NOMO-1 (cell line): ENCODE measurements around the gene ADAMTSL1.
"Not testable (repeated sequence)": the region's sequence is repeated elsewhere in the genome, so short reads cannot be mapped to it uniquely, and the experiment has no call there.

ENCODE experiments used
- DNase-seq, 2 experiments: peaks; one replicate each; lab custom pipeline; 2025; ENCODE audit not compliant: unreplicated experiment in 2 of 2; lab: John Stamatoyannopoulos, UW

The ADAMTSL1 gene

DNA sequence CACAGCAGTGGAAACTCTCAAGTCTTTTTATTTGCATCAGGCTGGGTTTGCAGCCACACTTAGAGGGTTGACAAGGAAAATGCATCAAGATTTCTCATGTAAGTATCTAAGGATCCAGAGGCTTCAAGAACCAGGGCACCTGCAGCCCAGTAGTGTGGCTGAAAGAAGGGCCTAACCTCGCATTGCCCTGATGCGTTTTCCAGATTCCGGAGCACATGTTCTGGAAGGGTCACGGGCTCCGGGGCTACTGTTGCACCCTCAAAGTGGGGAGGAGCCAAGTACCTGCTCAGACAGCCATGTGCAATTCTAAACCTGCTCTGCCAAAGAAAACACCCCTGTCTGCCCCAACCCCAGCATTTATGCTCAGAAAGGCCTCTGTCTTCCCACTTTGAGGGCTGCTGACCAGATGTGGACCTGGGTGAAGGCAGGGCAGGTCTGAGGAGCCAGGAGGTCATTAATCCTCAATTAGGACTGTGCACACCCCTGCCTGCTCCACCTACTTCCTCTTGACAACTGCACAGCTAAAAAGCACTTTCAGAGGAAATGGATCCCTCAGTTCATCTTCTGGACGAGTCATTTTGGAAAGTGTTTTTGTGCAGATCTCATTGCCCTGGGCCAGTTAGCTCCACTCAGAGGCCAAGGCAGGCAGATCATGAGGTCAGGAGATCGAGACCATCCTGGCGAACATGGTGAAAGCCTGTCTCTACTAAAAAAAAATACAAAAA is 448.4 kb downstream of the ADAMTSL1 start:
- no peak for DNase-seq

DNA sequence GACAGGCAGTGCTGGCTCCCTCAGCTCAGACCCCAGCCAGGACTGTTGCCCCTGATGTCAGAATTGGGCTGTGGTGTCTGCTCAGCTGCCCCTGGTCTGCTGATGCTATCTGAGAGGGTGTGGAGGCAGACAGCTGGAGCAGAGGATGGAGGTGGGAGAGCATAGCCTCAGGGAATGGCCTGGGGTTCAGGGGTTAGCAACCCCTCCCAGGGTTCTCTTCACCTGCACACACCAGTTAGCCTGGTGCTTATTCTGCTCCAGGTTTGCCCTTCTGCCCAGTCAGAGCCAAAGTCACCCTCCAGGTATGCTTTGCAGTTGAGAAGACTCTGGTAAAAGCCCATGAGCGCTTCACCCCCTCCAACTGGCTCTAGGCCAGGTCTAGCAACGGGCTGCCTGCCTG is 449.2 kb downstream of the ADAMTSL1 start:
- no peak for DNase-seq

- no peak for DNase-seq
Observed at GRCh38 chr9:18923671-18924430, 449.9 kb downstream of the ADAMTSL1 start.

DNA sequence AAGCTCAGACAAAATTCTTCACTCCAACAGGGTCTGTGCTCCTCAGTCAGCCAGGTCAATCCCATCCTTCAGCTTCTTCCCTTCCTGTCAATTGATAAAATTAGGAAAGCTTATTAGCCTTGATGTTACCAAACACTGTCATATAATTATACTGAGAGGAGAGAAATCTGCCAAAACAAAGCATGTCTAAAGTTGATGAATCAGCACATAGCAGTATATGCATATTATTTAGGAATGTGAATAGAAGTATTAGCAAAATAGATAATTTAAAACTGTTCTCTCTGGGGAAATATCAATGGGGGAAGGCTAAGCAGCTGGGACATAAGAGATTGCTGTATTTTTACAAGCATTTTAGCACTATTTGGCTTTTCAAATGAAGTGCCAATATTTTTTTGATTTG is 451.9 kb downstream of the ADAMTSL1 start:
- no peak for DNase-seq

DNA sequence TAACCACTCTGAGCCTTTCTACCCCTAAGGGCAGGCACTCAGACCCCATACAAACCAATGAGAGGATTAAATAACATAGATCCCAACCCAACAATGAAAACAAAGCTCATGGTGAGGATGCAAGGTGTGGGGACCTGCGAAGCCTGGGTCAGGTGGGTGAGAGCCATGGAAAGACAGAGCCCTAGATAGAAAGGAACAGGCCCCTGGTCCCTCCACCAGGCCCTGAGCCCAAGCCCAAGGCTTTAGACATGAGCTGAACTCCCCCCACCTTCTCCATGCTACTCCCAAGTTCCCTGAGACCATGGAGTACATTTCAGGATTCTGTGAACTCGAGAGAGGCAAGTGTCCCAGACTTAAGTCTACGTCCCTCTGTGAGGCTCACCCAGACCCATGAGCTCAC is 452.6 kb downstream of the ADAMTSL1 start:
- no peak for DNase-seq

GRCh38 chr9:18928711-18929110 is 454.8 kb downstream of the ADAMTSL1 start:
- no peak for DNase-seq

DNA sequence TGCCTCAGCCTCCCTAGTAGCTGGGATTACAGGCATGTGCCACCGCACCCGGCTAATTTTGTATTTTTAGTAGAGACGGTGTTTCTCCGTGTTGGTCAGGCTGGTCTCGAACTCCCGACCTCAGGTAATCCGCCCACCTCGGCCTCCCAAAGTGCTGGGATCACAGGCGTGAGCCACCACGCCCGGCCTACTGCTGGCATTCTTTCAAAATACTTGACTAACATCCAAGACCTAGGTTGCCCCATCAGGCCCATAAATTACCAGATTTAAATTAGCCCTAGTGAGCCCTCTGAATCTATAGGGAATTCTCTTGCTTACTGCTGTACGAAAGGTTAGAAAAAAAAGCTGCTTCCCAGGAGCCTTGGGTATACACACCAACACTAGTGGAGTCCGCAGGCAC is 456.7 kb downstream of the ADAMTSL1 start:
- DNase-seq: not testable (repeated sequence)

DNA sequence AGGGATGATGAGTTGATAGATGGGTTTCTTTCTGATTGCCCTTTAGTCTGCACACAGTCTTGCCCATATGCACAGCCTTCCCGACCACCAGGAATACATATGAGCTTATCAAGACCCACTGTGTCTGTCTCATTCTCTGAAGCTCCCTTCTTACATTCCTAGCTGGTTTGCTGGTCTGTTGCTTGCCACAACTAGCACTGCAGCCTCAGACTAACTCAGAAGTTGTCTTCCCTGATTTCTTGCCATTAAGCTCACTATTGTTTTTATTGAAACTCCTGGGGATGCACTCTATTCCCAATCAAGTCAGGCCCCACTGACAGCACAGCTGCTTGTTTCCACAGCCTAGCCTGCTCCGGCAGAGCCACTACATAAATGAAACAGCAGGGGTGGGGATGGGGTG is 461.6 kb downstream of the ADAMTSL1 start:
- DNase-seq: no peak

DNA sequence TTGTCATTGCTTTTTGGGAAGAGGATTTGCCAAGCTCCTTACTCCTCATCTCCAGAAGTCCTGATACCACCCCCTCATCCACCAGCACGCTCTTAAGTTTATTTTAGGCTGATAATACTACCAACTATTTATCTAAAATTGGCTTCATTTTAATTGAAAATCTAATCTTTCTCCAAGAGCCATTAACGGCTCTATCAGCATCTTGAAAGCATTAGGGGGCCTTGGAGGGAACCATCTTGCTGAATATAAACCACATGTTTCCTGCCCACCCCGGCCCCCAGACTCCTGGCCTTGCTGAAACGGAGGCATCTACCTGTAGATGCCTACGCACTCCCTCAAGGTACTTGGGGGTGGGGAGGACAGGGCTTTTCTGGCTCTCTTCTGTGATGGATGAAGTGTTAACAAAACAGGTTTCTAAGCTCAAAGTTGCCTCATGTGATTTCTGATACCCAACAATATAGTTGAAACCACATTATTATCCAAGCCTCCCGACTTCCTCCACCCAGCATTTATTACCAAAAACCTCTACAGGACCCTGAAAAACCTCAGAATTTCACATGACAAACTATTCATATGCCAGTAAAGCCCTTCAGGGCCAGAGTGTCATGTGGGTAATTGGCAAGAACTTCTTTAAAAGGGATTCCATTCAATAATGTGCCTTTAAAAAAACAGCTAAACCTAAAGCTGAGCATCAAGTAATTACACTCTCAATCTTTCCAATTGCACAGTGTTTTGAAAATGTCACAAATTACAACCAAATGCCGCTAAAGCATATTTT is 462.3 kb downstream of the ADAMTSL1 start:
- no peak for DNase-seq

GRCh38 chr9:18939943-18940342 is 466.0 kb downstream of the ADAMTSL1 start:
- DNase-seq: no peak

- DNase-seq: no peak
Observed at GRCh38 chr9:18941060-18941740, 467.2 kb downstream of the ADAMTSL1 start.

- no peak for DNase-seq
Observed at GRCh38 chr9:18942801-18943200, 468.8 kb downstream of the ADAMTSL1 start.

DNA sequence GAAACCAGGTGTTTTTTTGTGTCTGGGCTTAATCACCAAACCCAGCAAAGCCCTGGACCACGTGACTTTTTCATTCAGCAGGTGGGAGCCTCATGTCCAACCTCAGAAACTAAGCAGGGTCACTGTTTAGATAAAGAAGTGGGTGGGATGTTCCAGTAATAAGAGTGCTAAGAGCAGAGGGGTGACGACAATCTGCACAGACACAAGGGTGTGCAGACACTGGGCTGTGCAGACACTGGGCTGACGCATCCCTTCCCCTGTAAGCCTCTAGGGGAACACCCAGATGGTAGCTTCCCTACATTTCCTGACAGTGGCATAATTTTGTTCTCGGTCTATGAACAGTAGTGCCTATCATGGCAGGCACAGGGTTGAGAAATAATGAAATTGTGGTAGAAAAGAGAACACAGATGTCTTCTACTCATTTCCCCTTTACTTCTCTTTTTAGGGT is 474.0 kb downstream of the ADAMTSL1 start:
- DNase-seq: peak; percentile 3 to 66

DNA sequence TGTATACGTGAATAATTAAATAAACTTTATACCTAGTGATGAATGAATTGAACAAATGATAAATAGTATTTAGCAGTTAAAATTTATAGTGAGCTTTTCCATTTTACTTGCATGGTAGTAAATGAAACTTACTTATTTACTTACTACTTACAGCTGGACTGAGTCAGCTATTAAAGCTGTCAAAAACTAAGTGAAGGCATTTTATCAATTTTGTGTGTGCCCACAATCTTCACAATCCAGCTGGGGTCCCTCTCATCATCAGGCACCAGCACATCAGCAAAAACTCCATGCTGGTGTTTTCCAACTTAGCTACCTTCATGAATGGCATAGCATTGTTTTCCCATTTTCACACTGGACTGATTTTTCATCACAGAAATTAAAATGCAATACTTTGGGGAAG is 478.0 kb downstream of the ADAMTSL1 start:
- DNase-seq: no peak

GRCh38 chr9:18955626-18956025 is 481.7 kb downstream of the ADAMTSL1 start:
- DNase-seq: no peak
